Lower lobe of right lung (tissue), 2 donors: ENCODE results near the gene NME7. TPM values are rescaled to one million over a fixed set of nuclear protein-coding genes. Genes with fewer than 3 reads are reported as not detected.

ENCODE experiments used
- ATAC-seq, 2 donors: fragments of 200-7000 bp; cut with Tn5 transposase; one replicate each; pipeline ENCODE4 v1.9.1; 2020 to 2022; ENCODE audit warnings: mild to moderate bottlenecking in 2 of 2, moderate library complexity in 2 of 2
- DNase-seq: peaks from one replicate; pipeline ENCODE4 v3.0.0-alpha.2; 2020
- H3K27ac ChIP-seq: fragments of 200-600 bp; one replicate; pipeline ENCODE4 v1.8.0; 2022
- H3K27me3 ChIP-seq: fragments of 200-600 bp; one replicate; pipeline ENCODE4 v1.8.0; 2022; ENCODE audit warnings: low read depth
- H3K36me3 ChIP-seq: fragments of 200-600 bp; one replicate; pipeline ENCODE4 v1.8.0; 2022; ENCODE audit warnings: mild to moderate bottlenecking
- H3K4me1 ChIP-seq: fragments of 200-600 bp; one replicate; pipeline ENCODE4 v1.8.0; 2022
- H3K4me3 ChIP-seq: fragments of 200-600 bp; one replicate; pipeline ENCODE4 v1.8.0; 2022; ENCODE audit warnings: mild to moderate bottlenecking
- H3K9me3 ChIP-seq: fragments of 200-600 bp; one replicate; pipeline ENCODE4 v1.8.0; 2022
- intact Hi-C: fragments of 100-400 bp; cut with DNase I; formaldehyde crosslinking; loops from one replicate; pipeline ENCODE4 v1.11.0; 2022
- total RNA-seq: library from RNA; stranded (reverse); fragmentation: NEBNext Ultra II Directional; extraction: Animal tissue kit (Norgen Biotek cat#: 25700); gene quantifications from one replicate; pipeline ENCODE4 v1.2.1, GENCODE V29; 2021
- TF ChIP-seq, protein P1 (sequence below): fragments of 200-600 bp; IDR thresholded peaks from one replicate; pipeline ENCODE4 v1.8.0; 2022; ENCODE audit warnings: antibody characterized with exemption, mild to moderate bottlenecking
- donor health status: DM: no; HTN: yes; CAD: no; lungs with severe emphysema.

NME7 gene
- total RNA-seq, 1 donor from 2014 or later = 17.3 TPM

DNA sequence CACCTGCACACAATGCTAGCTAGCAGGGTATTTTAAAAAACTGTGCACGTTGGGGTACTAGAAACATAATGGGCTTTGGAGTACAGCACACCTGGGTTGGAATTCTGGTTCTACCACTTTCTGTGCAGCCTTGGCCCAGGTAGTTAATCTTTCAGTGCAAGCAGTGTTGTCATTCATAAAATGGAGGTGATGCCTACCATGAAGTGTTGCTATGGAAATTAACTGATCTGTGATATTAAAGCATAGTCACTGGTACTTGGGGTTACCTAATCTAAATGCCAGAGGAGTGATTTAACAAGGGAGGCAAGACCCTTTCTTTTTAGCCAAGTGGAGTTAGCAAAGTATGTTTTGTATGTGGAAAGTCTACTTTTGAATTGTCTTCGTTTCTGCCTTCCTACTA lies 243.1 kb downstream of the NME7 start:
- peaks cover 9% of the 10 kb centered on the region for H3K4me1 ChIP-seq
- peaks cover 59% of the 10 kb centered on the region for H3K36me3 ChIP-seq
- no peak overlapping the region for H3K4me3 ChIP-seq
- no peaks in the 10 kb centered on the region for H3K27me3 ChIP-seq
- DNase-seq = no peak
- TF ChIP-seq, protein P1, sequence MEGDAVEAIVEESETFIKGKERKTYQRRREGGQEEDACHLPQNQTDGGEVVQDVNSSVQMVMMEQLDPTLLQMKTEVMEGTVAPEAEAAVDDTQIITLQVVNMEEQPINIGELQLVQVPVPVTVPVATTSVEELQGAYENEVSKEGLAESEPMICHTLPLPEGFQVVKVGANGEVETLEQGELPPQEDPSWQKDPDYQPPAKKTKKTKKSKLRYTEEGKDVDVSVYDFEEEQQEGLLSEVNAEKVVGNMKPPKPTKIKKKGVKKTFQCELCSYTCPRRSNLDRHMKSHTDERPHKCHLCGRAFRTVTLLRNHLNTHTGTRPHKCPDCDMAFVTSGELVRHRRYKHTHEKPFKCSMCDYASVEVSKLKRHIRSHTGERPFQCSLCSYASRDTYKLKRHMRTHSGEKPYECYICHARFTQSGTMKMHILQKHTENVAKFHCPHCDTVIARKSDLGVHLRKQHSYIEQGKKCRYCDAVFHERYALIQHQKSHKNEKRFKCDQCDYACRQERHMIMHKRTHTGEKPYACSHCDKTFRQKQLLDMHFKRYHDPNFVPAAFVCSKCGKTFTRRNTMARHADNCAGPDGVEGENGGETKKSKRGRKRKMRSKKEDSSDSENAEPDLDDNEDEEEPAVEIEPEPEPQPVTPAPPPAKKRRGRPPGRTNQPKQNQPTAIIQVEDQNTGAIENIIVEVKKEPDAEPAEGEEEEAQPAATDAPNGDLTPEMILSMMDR = no peak
- peak; percentile 62 to 75 for ATAC-seq
- H3K27ac ChIP-seq = no peak overlapping the region
- intact Hi-C loops = no loop called here
- H3K9me3 ChIP-seq = no peaks in the 10 kb centered on the region

DNA sequence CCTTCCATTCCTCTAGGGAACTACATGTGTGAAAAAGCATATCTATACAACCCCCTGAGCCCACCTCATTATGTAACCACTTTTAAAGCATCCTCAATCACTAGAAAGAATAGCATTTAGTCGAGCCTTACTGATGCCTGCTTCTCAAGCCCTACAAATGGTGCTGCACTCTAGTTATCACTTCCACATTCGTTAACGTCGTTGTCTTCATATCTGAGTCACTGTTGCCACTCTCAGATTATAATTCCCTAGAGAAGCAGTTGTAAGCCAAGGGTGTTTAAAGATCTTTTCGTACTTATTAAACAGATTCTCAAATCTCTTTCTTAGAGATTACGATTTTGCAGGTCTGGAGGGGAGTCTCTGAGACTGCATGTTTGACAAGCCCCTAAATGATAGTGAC lies 244.6 kb downstream of the NME7 start:
- no peak for ATAC-seq
- Histone ChIP-seq H3K36me3 (peaks cover 58% of the 10 kb centered on the region), H3K4me3 (no peak overlapping the region), H3K27me3 (no peaks in the 10 kb centered on the region), H3K27ac (no peak overlapping the region), H3K9me3 (no peaks in the 10 kb centered on the region), H3K4me1 (peaks cover 9% of the 10 kb centered on the region)
- TF ChIP-seq, protein P1 = no peak
- DNase-seq = no peak
- intact Hi-C loops = no loop called here

DNA sequence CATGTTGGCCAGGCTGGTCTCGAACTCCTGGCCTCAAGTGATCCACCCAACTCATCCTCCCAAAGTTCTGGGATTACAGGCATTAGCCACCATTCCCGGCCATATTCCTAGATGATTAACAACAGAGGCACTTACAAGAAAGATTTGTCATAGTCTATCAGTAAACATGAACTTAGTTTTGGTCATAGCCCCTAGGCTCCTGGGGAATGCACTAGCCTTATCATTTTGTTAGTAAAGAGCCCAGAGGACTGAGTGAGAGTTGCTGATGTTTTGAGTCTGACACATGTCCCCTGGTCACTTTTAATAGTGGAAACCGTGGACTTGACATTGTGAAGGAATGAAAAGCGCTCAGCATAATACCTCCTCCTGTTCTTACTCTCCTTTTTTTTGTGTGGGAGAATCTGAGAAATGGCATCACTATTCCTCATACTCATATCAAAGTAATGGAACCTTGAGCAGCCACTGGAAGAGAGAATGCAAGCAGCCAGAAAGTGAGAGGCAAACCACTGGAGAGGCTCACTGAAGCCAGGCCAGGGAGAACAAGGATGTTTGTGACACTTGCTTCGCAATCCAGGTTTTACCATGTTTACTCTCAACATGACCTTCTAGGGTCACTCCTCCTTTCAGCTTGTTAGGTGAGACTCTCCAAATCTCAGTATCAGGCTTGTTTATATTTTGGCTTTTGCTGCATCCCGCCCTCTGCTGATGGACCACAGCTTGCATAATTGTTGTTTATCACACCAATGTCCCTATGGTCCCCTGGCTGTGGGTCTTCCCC lies 246.3 kb downstream of the NME7 start:
- Histone ChIP-seq H3K27ac (no peak overlapping the region), H3K36me3 (peaks cover 43% of the 10 kb centered on the region), H3K27me3 (no peaks in the 10 kb centered on the region), H3K4me1 (peaks cover 14% of the 10 kb centered on the region), H3K9me3 (no peaks in the 10 kb centered on the region), H3K4me3 (no peak overlapping the region)
- no peak for DNase-seq
- intact Hi-C loops = no loop called here
- TF ChIP-seq, protein P1 = no peak
- no peak for ATAC-seq

DNA sequence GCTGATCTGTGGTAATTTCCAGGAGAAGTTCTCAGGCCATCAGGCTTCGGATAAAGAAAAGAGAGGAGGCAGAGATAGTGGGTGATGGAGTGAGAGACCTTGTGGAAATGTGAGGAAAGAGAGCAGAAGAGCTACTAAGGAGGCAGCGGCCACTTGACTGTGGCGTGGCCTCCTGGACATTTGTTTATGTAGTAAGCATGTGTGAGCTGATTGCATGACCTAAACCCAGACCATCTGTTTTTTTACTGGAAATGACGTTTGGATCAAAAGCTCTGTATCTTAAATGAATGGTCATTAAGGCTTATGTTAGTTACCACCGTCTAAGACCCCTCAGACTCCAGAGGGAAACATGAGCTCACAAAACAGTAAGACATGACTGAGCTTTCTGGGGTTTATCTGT lies 247.5 kb downstream of the NME7 start:
- intact Hi-C loops = no loop called here
- Histone ChIP-seq H3K4me1 (peaks cover 27% of the 10 kb centered on the region), H3K27me3 (no peaks in the 10 kb centered on the region), H3K9me3 (no peaks in the 10 kb centered on the region), H3K4me3 (no peak overlapping the region), H3K36me3 (peaks cover 31% of the 10 kb centered on the region), H3K27ac (no peak overlapping the region)
- no peak for ATAC-seq
- TF ChIP-seq, protein P1 = no peak
- no peak for DNase-seq

DNA sequence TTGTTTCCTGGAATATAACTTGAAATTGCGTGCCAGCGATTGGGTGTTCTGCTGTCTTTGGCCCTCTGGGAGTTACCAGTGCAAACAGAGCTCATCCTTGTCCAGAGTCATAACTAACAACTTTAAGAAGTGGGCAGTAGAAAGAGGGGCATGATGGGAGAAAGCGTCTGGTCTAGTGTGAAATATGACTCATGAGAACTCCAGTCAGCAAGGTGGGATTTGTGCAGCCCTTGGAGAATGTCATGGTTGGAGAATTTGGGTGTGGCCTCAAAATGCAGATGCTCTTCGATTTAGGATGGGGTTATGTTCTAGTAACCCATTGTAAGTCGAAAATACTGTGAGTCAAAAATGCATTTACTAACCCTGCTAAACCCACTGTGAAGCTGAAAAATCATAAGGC lies 248.2 kb downstream of the NME7 start:
- intact Hi-C loops = no loop called here

More for the DNA sequence above, 248.2 kb downstream of the NME7 start:
- Histone ChIP-seq H3K36me3 (peaks cover 28% of the 10 kb centered on the region), H3K4me3 (no peak overlapping the region), H3K27ac (no peak overlapping the region), H3K27me3 (no peaks in the 10 kb centered on the region), H3K9me3 (no peaks in the 10 kb centered on the region), H3K4me1 (peaks cover 28% of the 10 kb centered on the region)
- ATAC-seq (no peak), DNase-seq (no peak)
- TF ChIP-seq, protein P1 = no peak
